Stimulated activated CD8-positive, alpha-beta memory T cell treated with anti-CD3 and anti-CD28 coated beads, Interleukin-4, amount 100 ng/mL, for 4 hours (primary cell): ENCODE results near the gene NUP42.
"Not testable (repeated sequence)": the region's sequence is repeated elsewhere in the genome, so short reads cannot be mapped to it uniquely, and the experiment has no call there.

ENCODE experiments used
- DNase-seq, 2 donors: peaks; one replicate each; pipeline ENCODE4 v3.0.0-alpha.2; 2020; ENCODE audit warnings: low read depth in 2 of 2, low spot score in 1 of 2

NUP42 gene, protein sequence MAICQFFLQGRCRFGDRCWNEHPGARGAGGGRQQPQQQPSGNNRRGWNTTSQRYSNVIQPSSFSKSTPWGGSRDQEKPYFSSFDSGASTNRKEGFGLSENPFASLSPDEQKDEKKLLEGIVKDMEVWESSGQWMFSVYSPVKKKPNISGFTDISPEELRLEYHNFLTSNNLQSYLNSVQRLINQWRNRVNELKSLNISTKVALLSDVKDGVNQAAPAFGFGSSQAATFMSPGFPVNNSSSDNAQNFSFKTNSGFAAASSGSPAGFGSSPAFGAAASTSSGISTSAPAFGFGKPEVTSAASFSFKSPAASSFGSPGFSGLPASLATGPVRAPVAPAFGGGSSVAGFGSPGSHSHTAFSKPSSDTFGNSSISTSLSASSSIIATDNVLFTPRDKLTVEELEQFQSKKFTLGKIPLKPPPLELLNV

GRCh38 chr7:23181684-23182553 lies at the start of gene NUP42:
Gene NUP42 (plus strand): TSS chr7:23182048. CDS start chr7:23182086, 38 bp downstream.
- peak; percentile 90 to 91 for DNase-seq

GRCh38 chr7:23133797-23134196 lies 48.1 kb upstream of the NUP42 start:
- no peak for DNase-seq

DNA sequence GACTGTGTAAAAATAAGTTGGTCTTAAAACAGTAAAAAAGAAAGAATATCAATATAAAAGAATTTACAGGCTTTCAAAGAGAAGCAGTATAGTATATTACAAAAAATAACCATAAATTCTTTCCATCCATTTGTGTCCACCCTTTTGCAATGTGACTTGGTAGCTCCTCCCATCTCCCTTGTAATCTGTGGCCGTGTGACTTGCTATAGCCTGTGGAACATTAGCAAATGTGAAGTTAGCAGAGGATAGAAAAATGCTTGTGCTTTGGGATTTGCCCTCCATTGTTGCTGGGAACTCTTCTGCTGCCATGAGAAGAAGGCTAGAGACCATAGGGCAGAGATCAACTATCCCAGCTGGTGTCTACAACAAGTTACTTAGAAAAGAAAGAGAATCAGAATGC lies 46.1 kb upstream of the NUP42 start:
- no peak for DNase-seq

- DNase-seq: no peak
Observed at GRCh38 chr7:23136216-23136615, 45.6 kb upstream of the NUP42 start.

GRCh38 chr7:23157679-23158078 lies 24.2 kb upstream of the NUP42 start:
- no peak for DNase-seq

DNA sequence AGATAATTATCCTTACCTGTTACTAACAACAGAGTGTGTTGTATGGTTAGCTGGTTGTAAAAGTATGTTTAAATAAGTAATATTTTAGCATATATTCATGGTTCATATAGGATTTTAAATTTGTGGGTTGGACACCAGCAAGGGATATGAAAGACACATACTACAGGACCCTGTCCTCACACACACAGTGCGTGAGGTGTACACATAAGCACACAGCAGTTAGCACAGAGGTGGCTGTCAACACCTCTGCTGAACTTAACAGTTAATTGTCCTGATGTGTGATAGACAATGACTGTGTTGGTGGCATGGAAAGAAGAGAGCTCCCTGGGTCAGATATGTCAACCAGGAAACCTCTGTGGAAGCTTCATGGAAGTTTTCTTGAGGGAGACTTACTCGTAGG lies 23.3 kb upstream of the NUP42 start:
- no peak for DNase-seq

- DNase-seq: no peak
Observed at GRCh38 chr7:23161482-23161881, 20.4 kb upstream of the NUP42 start.

GRCh38 chr7:23164846-23165245 lies 17.0 kb upstream of the NUP42 start:
- no peak for DNase-seq

DNA sequence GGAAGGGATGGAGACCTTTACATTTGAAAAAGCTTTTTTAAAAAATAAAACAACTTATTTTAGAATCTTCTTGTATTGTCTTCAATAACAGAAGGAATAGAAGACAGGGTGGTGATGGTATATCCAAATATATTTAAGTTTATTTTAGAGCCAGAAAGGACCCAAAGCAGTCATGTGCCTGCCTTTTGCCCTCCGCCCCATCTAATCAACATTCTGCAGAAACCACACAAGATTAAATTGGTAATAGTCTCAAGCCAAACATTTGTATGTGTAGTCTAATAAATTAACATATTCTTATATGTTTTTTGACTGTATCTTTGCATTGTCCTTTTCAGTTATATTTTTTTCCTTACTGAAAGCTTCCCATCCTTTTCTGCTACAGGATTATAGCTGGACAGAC lies 16.5 kb upstream of the NUP42 start:
- no peak for DNase-seq

DNA sequence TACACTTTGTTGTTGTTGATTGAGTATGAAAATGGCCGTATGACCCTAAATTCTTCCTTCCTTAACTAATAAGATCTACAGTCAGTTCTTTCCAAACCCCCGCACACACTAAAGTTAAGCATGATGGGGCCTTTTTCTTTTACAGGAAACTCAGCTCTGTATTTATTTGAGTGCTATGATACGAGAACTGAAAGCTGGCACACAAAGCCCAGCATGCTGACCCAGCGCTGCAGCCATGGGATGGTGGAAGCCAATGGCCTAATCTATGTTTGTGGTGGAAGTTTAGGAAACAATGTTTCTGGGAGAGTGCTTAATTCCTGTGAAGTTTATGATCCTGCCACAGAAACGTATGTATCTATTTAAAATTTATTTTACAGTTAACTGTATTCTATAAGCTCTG lies 14.2 kb upstream of the NUP42 start:
- no peak for DNase-seq

- DNase-seq: no peak
Observed at GRCh38 chr7:23168111-23168885, 13.6 kb upstream of the NUP42 start.

DNA sequence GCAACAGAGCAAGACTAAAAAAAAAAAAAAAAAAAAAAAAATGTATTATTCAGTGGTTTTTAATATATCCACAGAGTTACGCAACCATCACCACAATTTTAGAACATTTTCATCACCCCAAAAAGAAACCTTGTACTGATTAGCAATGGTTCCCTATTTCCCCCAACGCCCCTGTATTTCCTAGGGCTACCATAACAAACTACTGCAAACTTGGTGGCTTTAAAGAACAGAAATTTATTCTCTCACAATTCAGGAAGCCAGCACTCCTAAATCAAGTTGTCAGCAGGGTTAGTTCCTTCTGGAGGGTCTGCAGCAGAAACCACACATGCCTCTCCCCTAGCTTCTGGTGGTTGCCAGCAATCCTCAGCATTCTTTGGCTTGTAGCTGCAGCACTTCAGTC lies 5.9 kb upstream of the NUP42 start:
- no peak for DNase-seq

DNA sequence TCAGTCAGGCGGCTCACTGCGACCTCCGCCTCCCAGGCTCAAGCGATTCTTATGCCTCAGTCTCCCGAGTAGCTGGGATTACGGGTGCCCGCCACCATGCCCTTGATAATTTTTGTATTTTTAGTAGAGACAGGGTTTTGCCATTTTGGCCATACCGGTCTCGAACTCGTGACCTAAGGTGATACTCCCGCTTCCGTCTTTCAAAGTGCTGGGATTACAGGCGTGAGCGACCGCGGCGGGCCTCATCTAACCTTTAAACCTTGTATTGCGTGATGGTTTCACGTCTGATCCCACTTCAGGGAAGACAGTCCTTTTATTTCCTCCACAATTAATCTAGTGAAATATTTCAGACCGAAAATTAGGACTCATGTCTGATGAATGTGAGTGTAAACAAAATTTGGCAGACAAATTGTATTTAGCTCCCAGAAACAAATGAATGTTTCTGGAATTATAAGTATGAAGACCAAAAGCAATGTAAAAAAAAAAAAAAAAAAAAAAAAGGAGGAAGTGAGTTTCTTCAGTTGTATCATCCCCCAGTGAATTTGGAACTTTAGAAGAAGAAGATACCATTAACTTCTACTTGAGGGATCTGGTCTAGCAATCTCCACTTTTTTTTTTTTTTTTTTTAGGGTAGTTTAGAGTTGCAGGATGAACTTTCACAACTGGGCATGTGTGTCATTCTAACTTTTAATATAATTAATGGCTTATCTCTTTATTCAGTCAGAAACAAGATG lies 1.6 kb downstream of the NUP42 start:
- no peak for DNase-seq

GRCh38 chr7:23184291-23184690 lies 2.4 kb downstream of the NUP42 start:
- DNase-seq: no peak

GRCh38 chr7:23184709-23185359 lies 3.0 kb downstream of the NUP42 start:
- DNase-seq: no peak

DNA sequence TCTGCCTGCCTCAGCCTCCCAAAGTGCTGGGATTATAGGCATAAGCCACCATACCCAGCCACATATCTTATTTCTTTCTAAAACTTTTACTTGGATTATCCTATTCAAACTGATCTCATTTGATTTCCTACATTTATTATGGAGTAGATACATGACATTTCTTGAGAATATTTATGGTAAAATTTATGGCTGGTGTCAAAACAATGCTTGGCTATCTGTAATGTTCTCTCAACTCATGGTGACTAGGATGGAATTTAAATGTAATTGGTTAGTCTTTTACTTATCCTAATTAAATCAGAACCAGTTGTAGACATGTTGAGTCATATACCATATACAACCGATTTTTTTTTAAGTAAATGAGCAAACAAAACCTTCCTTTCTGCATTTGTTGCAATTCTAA lies 4.1 kb downstream of the NUP42 start:
- DNase-seq: no peak

- DNase-seq: no peak
Observed at GRCh38 chr7:23191022-23191421, 9.2 kb downstream of the NUP42 start.

DNA sequence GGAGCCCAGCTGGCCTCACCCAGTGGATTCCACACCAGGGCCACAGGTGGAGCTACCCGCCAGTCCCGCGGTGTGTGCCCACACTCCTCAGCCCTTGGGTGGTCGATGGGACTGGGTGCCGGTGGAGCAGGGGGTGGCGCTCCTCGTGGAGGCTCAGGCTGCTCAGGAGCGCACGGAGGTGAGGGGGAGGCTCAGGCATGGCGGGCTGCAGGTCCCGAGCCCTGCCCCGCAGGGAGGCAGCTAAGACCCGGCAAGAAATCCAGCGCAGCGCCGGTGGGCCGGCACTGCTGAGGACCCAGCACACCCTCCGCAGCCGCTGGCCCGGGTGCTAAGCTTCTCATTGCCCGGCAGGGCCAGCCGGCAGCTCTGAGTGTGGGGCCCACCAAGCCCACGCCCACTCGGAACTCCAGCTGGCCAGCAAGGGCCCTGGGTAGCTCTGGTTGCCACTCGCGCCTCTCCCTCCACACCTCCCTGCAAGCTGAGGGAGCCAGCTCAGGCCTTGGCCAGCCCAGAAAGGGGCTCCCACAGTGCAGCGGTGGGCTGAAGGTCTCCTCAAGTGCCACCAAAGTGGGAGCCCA lies 11.9 kb downstream of the NUP42 start:
- not testable (repeated sequence) for DNase-seq

GRCh38 chr7:23196306-23196705 lies 14.5 kb downstream of the NUP42 start:
- DNase-seq: no peak

GRCh38 chr7:23197745-23198144 lies 15.9 kb downstream of the NUP42 start:
- not testable (repeated sequence) for DNase-seq
